CD4-positive, alpha-beta T cell treated with Interleukin-4 for 1 hour (primary cell): ENCODE results near the gene UBE2J2.
A peak's percentile ranks its signal among the peaks of the same experiment; 100 is the strongest.

Experiments used
- DNase-seq, 2 donors: peaks; one replicate each; pipeline ENCODE4 v3.0.0-alpha.2; 2020 to 2022

UBE2J2 gene

DNA sequence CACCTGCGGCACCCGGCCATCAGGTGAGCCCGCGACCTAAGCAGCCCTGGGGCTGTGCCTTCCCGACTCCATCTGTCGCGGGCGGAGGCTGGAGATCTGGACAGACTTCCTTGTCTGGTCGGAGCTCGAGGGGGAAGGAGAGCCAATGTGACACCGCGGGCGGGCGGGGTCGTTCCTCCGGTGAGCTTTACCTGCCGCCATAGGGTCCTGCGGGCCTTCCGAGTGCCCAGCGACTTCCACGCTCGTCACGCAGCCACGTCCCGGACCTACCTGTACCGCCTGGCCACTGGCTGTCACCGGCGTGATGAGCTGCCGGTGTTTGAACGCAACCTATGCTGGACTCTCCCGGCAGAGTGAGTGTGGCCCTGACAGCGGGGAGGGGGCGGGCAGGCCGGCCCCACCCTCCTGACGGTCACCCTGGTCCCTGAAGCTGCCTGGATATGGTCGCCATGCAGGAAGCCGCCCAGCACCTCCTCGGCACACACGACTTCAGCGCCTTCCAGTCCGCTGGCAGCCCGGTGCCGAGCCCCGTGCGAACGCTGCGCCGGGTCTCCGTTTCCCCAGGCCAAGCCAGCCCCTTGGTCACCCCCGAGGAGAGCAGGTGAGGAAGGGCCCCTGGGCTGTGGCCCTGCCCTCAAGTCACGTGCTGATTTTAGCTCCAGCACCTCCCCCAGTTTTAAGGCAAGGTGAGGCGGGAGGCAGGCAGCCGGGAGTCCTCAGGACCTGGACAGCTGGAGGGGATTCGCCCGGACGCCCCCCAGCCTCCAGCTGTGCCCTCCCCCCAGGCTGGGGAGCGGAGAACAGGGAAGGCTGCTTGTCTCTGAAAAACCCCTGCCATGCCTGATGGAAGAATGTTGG lies 35.8 kb upstream of the UBE2J2 start:
- no peak for DNase-seq

DNA sequence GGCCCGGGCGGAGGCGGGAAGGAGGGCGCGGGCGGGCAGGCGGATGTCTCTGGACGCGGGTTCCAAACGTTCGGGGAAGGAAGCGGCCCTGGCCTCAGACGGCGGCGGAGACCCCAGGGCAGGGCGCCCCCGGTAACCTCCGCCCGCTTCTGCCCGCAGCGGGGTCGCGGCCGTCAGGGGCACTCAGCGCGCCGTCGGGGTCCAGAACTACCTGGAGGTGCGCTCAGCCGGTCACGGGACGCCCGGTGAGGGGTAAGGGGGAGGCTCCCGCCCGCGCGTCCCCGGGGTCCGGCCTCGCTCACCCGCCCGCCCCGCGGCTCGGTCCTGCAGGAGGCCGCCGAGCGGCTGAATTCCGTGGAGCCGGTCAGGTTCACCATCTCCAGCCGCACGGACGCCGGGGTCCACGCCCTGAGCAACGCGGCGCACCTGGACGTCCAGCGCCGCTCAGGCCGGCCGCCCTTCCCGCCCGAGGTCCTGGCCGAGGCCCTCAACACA lies 35.1 kb upstream of the UBE2J2 start:
- no peak for DNase-seq

- peak; percentile 90 to 91 for DNase-seq
Observed at GRCh38 chr1:1307923-1308755, 34.5 kb upstream of the UBE2J2 start, which contains the start of the genes ACAP3 and PUSL1. Gene ACAP3 (minus strand): TSS chr1:1307930. CDS start chr1:1307815, 115 bp downstream. Gene PUSL1 (plus strand): TSS chr1:1308597. CDS start chr1:1308644, 47 bp downstream.

DNA sequence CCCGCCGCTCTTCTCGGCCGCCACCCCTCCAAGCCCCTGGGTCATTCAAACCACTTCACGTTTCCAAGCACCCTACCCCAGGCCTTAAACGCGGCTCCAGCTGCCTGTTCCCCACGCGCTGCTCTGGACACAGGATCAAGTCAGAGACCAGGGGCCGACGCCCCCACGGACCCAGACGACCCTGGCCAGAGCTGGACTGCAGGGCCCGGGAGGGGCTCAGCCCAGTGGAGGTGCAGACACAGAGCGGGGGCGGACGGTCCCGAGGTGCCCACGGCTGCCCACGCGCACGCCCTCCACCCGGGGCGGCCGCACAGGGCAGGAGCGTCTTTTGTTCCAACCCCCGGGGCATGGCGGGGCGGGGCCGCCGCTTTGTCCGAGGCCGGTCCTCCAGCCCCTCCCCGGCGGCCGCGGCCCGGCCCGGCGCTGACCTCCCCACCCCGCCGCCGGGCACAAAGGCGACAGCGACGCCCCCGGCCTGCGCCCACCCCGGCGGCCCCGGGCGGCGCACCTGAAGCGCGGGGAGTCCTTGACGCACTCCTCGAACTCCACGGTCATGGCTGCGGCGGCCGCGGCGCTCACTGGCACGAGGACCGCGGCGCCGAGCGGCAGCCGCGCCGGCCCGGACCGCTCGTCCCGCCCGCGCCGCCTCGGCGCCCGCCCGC lies 33.7 kb upstream of the UBE2J2 start:
- DNase-seq: no peak

DNA sequence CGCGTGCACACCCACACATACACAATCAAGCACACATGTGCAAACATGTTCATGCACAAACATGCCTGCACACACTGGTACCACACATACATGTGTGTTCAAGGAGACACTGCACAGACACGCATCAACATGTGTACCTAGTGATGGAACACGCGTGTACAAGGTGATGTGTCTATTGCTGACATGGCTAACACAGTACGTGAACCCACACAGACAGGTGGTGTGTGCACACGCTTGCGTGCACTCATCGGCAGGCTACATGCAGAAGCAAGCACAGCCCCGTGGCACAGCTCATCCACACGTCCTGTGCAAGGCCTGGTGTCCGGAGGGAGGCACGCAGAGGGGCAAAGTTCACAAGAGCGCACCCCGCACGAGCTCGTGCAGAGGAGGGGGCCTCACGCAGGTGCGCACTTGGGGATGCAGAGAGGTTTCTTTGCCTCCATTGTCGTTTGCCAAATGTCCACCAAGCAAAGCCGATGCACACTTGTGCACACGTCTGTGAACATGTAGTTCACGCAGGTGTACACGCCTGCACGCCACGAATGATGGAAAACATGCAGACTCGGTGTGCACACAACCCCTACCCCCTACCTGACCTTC lies 33.1 kb upstream of the UBE2J2 start:
- DNase-seq: no peak

DNA sequence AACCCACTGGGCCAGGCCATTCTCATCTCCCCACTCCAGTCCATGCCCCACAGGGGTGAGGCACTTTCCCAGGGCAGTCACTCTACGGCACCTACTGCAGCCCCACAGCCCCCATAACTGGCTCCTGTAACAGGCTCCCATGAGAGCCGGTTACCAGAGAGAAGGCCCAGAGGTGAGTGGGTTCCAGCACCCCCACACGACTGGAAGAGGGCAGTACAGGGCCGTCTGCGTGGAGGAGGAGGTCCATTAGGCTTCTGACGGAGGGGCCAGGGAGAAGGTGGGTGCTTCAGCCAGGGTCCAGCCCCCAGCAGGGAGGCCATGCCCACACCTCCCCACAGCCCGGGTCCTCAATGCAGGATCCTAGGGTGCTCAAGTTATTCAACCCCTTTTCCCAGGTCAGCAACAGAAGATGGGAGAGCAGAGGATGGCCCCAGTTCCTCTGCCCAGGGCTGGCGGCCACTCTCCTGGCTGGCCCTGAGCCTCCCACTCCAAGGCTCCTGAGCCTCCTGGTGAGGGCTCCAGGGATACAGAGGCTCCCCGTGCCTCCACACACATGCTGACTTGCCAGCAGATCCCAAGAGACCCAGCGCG lies 32.5 kb upstream of the UBE2J2 start:
- no peak for DNase-seq

DNA sequence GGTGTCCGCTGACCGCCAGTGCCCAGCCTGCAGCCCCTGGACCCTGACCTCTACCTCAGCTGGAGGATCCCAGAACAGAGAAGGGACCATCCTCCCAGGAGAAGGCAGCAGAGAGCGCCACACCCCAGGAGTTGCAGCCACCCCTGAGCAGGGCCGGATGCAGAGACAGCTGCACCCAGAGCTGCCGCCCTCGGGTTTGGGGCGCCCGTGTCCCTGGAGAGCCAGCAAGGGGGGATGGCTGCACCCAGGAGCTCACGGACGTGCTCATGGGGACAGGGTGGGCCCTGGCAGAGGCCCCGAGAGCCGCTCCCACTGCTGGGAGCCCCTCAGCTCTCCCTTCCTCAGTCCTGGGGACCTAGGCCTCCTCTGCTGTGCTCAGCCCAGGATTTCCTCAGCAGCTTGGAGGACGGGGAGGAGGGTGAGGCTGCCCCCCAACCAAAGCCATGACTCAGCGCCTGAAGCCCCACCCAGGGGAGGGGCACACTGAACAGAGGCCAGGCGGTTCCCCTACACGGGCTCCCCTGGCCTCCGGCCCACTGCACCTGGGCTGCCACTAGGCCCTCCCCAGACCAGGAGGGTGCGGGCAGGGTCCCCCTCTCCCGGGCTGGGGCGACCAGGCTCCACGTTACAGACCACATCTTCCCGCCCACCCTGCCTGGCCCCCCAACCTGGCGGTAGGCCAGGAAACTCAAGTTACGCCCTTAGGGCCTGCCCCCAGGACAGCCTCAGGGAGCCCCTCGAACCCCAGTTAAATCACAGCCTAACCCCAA lies 31.8 kb upstream of the UBE2J2 start:
- DNase-seq: peak; percentile 69

DNA sequence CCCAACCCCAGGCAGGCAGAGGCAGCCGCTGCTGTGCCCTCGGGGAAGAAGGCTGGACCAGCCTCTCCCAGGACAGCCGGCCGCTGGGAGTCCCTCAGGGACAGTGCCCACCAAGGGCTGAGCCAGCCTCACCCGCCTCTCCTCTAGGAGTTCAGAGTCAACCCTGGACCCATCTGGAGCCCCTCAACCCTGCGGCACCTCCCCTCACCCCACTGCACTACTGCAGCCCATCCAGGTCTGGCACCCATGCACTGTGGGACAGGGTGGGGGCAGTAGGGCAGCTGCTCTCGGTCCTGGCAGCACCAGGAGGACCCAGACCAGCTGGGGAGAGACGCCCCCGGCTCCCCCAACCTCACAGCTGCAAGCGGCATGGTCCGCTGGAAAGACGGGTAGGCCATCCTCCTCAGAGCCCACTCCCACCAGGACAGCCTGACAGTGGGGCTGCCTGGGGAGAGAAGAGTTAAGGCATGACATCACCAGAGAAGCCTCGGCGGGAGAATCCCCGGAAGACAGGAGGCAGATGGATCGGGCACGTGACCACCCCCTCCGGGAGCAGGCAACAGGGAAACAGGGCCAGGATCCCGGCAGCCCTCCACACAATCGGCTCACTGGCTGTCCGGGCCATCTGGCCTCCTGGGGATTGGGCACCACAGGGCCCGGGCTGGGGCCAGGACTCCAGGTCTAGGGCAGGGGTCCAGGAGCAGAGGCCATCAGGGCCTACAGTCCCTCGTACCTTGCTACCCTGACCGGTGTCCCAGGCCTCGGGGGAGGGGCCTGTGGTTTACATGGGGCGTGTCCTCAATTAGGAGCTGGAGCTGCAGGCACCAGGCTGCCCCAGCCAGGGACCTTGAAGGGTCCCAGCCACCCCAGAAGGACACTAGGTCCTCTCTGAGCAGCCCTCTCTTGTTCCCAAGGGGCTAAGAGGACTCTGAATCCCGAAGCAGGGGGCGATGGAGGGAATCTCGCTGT lies 31.0 kb upstream of the UBE2J2 start:
- DNase-seq: no peak

DNA sequence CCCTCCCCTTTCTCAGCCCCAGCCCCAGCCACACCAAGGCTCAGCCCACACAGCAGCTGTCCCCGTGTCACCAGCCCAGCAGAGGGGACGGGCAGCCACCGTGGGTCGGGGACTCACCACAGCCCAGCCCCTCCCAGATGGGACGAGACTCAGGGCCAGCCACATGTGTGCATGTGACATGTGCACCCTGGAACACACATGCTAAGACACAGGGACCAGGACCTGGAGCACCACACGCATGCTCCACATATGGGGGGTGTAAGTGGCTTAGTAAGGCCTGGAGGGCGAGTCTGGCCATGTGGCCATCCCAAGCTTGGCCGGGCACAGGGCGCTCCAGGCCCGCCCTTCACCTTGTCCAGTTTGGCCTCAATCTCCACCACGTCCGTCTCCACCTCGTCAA lies 30.1 kb upstream of the UBE2J2 start:
- DNase-seq: no peak

DNA sequence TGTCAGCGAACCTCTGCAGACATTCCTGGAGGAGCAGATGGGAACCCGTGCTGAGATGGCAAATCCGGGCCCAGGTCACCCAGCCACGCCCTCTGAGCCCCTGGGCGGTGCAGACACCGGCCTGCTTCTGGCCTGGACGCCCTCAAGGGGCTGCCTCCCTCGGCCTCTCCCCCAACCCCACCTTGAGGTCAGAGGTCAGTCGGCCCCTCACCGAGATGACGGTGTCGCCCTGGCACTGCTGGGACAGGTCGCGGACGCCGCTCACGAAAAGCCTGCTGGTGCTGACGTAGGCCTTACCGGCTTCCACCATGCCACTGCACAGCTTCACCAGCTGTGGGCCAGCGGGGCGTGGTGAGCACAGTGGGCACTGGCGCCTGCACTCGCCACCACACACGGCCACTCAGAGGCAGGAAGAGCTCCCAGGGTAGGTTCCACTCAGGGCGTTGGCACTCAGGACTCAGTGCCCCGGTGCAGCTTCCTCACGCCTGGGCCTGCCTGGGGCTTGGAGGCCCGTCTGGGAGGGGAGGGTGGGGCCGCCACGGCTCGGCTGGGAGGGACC lies 29.4 kb upstream of the UBE2J2 start:
- DNase-seq: no peak

- DNase-seq: no peak
Observed at GRCh38 chr1:1302006-1302430, 28.4 kb upstream of the UBE2J2 start.

GRCh38 chr1:1300352-1300739 lies 26.7 kb upstream of the UBE2J2 start:
- no peak for DNase-seq

DNA sequence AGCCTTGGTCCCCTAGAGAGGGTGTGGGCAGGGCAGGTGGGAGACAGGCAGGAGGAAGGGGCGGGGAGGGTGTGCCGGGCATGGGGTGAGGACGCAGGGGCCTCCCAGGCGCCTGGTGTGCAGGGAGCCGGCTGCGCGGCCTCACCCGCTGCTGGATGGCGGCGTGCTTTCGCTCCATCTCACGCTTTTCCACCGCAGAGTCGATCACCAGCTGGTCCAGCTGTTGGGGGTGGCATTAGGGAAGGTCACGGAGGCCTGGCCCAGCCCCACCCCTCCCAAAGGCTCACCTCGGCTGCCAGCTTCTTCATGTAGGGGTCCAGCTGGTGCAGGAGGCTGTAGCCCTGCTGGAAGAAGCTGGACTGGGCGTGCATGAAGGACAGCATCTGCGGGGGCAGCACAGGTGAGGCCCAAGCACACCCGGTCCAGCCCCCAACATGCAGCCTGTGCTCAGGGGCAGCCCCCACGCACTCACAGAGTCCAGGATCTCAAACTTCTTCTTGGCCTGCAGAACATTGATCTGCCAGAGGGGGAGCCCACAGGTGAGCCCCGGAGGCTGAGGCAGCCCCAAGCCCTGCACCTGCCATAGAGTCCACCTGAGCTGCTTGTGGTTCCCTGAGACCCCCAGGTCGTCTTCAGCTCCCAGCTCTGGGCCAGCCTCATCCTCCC lies 26.2 kb upstream of the UBE2J2 start:
- DNase-seq: peak in 1 of 2 donors; percentile 31

- DNase-seq: no peak
Observed at GRCh38 chr1:1298861-1299685, 25.4 kb upstream of the UBE2J2 start.

- no peak for DNase-seq
Observed at GRCh38 chr1:1297802-1298424, 24.3 kb upstream of the UBE2J2 start.

GRCh38 chr1:1296070-1297061 lies 22.7 kb upstream of the UBE2J2 start:
- DNase-seq: no peak
